MM.1S (cell line): ENCODE results near the gene MNAT1.

Source experiments
- EZH2 ChIP-seq: fragments of 300-600 bp; sonication (generic); optimal IDR thresholded peaks from 2 replicates; pipeline ENCODE3; 2017; ENCODE audit warnings: low read depth, mild to moderate bottlenecking, antibody characterized with exemption, low read length, mixed read lengths
- TF ChIP-seq, protein P1 (sequence below): fragments of 300-600 bp; sonication (generic); IDR thresholded peaks from 2 replicates; pipeline ENCODE4 v1.5.1; 2016; ENCODE audit warnings: antibody characterized with exemption, low read length, mixed read lengths

DNA sequence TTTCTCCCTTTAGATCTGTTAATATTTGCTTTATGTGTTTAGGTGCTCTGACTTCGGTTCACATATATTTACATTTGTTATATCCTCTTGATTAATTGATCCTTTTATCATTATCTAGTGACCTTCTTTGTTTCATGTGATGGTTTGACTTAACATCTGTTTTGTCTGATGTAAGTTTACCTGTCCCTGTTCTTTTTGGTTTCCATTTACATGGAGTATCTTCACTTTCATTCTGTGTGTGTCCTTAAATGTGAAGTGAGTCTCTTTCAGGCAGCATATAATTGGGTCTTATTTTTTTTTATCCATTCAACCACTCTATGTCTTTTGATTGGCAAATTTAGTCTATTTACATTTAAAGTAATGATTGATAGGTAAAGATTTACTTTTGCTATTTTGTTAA lies 222.1 kb downstream of the MNAT1 start:
- TF ChIP-seq, protein P1, sequence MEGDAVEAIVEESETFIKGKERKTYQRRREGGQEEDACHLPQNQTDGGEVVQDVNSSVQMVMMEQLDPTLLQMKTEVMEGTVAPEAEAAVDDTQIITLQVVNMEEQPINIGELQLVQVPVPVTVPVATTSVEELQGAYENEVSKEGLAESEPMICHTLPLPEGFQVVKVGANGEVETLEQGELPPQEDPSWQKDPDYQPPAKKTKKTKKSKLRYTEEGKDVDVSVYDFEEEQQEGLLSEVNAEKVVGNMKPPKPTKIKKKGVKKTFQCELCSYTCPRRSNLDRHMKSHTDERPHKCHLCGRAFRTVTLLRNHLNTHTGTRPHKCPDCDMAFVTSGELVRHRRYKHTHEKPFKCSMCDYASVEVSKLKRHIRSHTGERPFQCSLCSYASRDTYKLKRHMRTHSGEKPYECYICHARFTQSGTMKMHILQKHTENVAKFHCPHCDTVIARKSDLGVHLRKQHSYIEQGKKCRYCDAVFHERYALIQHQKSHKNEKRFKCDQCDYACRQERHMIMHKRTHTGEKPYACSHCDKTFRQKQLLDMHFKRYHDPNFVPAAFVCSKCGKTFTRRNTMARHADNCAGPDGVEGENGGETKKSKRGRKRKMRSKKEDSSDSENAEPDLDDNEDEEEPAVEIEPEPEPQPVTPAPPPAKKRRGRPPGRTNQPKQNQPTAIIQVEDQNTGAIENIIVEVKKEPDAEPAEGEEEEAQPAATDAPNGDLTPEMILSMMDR = no peak
- TF ChIP-seq EZH2 = no peak
